DOHH2 (cell line): Measurements from ENCODE around the gene MDFIC.

ENCODE experiments used
- EZH2phosphoT487 ChIP-seq: fragments of 200-600 bp; sonication (generic); IDR thresholded peaks from 2 replicates; pipeline ENCODE4 v1.6.1; 2017; ENCODE audit warnings: borderline replicate concordance, mild to moderate bottlenecking, antibody characterized with exemption, low read length, moderate library complexity, mixed read lengths
- TF ChIP-seq, protein P1 (sequence below): fragments of 200-600 bp; sonication (generic); IDR thresholded peaks from one replicate; pipeline ENCODE4 v1.5.1; 2014; ENCODE audit warnings: antibody characterized with exemption, mild to moderate bottlenecking, low read depth, low read length; ENCODE audit not compliant: poor library complexity, severe bottlenecking

GRCh38 chr7:114901771-114902170 is 20.1 kb upstream of the MDFIC start:
- TF ChIP-seq, protein P1, sequence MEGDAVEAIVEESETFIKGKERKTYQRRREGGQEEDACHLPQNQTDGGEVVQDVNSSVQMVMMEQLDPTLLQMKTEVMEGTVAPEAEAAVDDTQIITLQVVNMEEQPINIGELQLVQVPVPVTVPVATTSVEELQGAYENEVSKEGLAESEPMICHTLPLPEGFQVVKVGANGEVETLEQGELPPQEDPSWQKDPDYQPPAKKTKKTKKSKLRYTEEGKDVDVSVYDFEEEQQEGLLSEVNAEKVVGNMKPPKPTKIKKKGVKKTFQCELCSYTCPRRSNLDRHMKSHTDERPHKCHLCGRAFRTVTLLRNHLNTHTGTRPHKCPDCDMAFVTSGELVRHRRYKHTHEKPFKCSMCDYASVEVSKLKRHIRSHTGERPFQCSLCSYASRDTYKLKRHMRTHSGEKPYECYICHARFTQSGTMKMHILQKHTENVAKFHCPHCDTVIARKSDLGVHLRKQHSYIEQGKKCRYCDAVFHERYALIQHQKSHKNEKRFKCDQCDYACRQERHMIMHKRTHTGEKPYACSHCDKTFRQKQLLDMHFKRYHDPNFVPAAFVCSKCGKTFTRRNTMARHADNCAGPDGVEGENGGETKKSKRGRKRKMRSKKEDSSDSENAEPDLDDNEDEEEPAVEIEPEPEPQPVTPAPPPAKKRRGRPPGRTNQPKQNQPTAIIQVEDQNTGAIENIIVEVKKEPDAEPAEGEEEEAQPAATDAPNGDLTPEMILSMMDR: no peak
- no peak for TF ChIP-seq EZH2phosphoT487
